Measurements from ENCODE around the gene OTOP1.
"Not testable (repeated sequence)": the region's sequence is repeated elsewhere in the genome, so short reads cannot be mapped to it uniquely, and the experiment has no call there.

Gene OTOP1

DNA sequence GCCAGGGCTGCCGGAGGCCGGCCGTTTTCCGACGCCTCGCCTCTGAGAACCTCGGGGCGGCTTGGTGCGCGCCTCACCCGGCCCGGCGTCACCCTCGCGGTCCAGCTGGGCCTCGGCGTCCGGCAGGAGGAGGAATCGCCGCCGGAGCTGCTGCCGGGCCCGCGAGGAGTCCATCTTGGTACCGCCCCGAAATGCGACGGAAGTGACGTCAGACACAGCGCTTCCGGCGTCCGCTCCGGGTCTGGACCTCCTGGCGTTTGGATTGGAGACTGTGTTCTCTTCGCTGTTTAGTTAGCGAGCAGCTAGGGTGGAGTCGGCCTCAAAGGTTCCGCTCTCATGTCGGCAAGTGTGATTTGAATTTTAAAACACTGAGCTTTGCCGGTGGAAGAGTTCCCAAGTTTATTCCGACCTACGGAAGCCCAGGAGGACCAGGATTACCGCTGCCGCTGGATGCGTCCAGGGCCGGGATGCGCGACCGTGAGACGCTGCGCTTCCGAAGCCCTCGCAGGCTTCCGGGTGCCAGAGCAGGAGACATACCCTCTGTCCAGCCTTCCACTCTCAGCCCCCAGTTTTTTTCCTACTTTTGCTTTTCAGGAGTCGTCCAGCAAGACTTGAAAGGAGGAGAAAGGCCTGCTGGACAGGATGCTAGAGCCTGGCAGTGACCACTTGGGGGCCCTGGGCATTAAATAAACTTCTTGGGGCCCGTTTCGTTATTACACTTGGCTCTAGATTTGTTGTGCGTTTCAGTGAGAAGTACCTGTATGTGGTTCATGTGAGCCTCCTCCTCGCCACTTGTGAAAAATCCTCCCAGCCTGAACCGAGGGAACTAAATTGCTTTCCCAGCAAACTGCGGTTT lies 21.5 kb upstream of the OTOP1 start, which contains the start of gene TMEM128:
TSS of gene TMEM128 (minus strand) at position 195 of the 856 bp plus-strand sequence. CDS start at position 174, 21 bp downstream.
- TF ChIP-seq, protein P1, sequence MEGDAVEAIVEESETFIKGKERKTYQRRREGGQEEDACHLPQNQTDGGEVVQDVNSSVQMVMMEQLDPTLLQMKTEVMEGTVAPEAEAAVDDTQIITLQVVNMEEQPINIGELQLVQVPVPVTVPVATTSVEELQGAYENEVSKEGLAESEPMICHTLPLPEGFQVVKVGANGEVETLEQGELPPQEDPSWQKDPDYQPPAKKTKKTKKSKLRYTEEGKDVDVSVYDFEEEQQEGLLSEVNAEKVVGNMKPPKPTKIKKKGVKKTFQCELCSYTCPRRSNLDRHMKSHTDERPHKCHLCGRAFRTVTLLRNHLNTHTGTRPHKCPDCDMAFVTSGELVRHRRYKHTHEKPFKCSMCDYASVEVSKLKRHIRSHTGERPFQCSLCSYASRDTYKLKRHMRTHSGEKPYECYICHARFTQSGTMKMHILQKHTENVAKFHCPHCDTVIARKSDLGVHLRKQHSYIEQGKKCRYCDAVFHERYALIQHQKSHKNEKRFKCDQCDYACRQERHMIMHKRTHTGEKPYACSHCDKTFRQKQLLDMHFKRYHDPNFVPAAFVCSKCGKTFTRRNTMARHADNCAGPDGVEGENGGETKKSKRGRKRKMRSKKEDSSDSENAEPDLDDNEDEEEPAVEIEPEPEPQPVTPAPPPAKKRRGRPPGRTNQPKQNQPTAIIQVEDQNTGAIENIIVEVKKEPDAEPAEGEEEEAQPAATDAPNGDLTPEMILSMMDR (IDR thresholded peaks at IDR 0.05; ENCODE audit: low read length): 0 out of 2 replicates have a peak, but pooled peaks have one; percentile 7
- TF ChIP-seq EZH2 (optimal IDR thresholded peaks at IDR 0.05; ENCODE audit: low read depth, low read length) (no peak), EZH2phosphoT487 (IDR thresholded peaks at IDR 0.05; ENCODE audit: low read length) (no peak)
- Histone ChIP-seq H2AFZ (ENCODE audit: low read length) (peak within 1 kb of the TSS; percentile 98), H3K4me1 (ENCODE audit: low read length) (0 out of 2 replicates have a peak, but pooled peaks cover 4% of the 10 kb centered on the region), H3K9ac (ENCODE audit: low read length) (peak within 1 kb of the TSS; percentile 79), H3K4me3 (ENCODE audit: low read length) (peak within 1 kb of the TSS; percentile 81), H3K27me3 (replicated peaks; ENCODE audit: insufficient read depth, low read length) (peaks cover 14% of the 10 kb centered on the region), H3K4me2 (ENCODE audit: low read depth, low read length) (peak within 1 kb of the TSS; percentile 97), H3K9me3 (replicated peaks; ENCODE audit: insufficient read depth, low read length) (no peaks in the 10 kb centered on the region), H3K27ac (ENCODE audit: low read length) (peak within 1 kb of the TSS; percentile 75; the same call in 1 of the 2 replicates), H3F3A (ENCODE audit: insufficient read depth, low read length) (no peaks in the 10 kb centered on the region), H3K9me2 (replicated peaks; ENCODE audit: insufficient read depth, low read length) (no peaks in the 10 kb centered on the region), H4K20me1 (ENCODE audit: insufficient read depth, low read length) (no peaks in the 10 kb centered on the region), H3K79me2 (ENCODE audit: low read length) (peaks cover 7% of the 10 kb centered on the region; the same call in 1 of the 2 replicates), H3K36me3 (replicated peaks; ENCODE audit: insufficient read depth, low read length) (no peaks in the 10 kb centered on the region)
- DNase-seq: peak; percentile 95

DNA sequence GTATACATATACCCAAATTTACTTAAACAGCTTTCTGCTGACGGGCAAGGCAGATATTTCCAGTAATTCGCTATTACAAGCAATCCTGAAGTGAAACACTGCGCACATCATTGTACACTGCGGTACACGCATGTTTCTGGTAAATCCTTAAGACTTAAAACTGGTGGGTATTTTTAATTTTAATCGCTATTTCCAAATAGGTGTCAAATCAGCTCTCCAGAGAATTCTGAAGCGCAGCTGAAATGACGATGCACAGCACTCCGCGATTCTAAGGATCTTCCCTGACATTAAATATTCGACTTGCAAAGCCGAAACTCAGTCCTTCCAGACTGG lies 20.9 kb upstream of the OTOP1 start:
- Histone ChIP-seq H3K9me3 (replicated peaks; ENCODE audit: insufficient read depth, low read length) (no peaks in the 10 kb centered on the region), H3K9me2 (replicated peaks; ENCODE audit: insufficient read depth, low read length) (no peaks in the 10 kb centered on the region), H3K79me2 (ENCODE audit: low read length) (peaks cover 7% of the 10 kb centered on the region; the same call in 1 of the 2 replicates), H2AFZ (ENCODE audit: low read length) (peak overlapping the region; percentile 98), H3K27ac (ENCODE audit: low read length) (peak overlapping the region; percentile 75; the same call in 1 of the 2 replicates), H3K4me3 (ENCODE audit: low read length) (peak overlapping the region; percentile 81), H3F3A (ENCODE audit: insufficient read depth, low read length) (no peaks in the 10 kb centered on the region), H3K4me2 (ENCODE audit: low read depth, low read length) (peak overlapping the region; percentile 97), H4K20me1 (ENCODE audit: insufficient read depth, low read length) (no peaks in the 10 kb centered on the region), H3K4me1 (ENCODE audit: low read length) (0 out of 2 replicates have a peak, but pooled peaks cover 4% of the 10 kb centered on the region), H3K9ac (ENCODE audit: low read length) (peak overlapping the region; percentile 79), H3K36me3 (replicated peaks; ENCODE audit: insufficient read depth, low read length) (no peaks in the 10 kb centered on the region), H3K27me3 (replicated peaks; ENCODE audit: insufficient read depth, low read length) (peaks cover 14% of the 10 kb centered on the region)
- peak; percentile 23 for DNase-seq
- TF ChIP-seq EZH2phosphoT487 (IDR thresholded peaks at IDR 0.05; ENCODE audit: low read length) (no peak), EZH2 (optimal IDR thresholded peaks at IDR 0.05; ENCODE audit: low read depth, low read length) (no peak)
- TF ChIP-seq, protein P1 (IDR thresholded peaks at IDR 0.05; ENCODE audit: low read length): no peak

DNA sequence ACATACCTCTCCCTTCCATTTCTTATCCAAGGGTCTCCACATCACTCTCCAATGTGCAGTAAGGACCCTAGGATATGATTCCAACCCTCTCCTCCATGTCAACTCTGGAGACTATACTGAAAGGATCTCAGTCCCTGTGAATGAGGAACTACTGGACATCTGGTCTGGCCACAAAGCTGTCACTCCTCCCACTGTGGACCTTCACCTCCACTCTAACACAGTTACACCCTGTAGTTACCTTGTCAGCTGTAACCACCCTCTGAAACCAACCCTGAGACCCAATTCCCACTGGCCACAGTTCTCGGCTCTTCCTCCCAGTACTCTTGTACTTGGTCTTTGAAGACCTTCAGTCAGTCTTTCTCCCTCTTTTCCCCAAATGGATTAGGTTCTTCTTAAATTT lies 18.4 kb upstream of the OTOP1 start:
- Histone ChIP-seq H3K9me2 (replicated peaks; ENCODE audit: insufficient read depth, low read length) (no peaks in the 10 kb centered on the region), H3K9me3 (replicated peaks; ENCODE audit: insufficient read depth, low read length) (no peaks in the 10 kb centered on the region), H3K4me2 (ENCODE audit: low read depth, low read length) (no peak overlapping the region), H3K4me1 (ENCODE audit: low read length) (0 out of 2 replicates have a peak, but pooled peaks cover 4% of the 10 kb centered on the region), H3K27me3 (replicated peaks; ENCODE audit: insufficient read depth, low read length) (no peaks in the 10 kb centered on the region), H3F3A (ENCODE audit: insufficient read depth, low read length) (no peaks in the 10 kb centered on the region), H3K36me3 (replicated peaks; ENCODE audit: insufficient read depth, low read length) (no peaks in the 10 kb centered on the region), H3K79me2 (ENCODE audit: low read length) (peaks cover 7% of the 10 kb centered on the region; the same call in 1 of the 2 replicates), H3K27ac (ENCODE audit: low read length) (no peak overlapping the region), H3K4me3 (ENCODE audit: low read length) (no peak overlapping the region), H2AFZ (ENCODE audit: low read length) (no peak overlapping the region), H4K20me1 (ENCODE audit: insufficient read depth, low read length) (no peaks in the 10 kb centered on the region), H3K9ac (ENCODE audit: low read length) (no peak overlapping the region)
- TF ChIP-seq EZH2 (optimal IDR thresholded peaks at IDR 0.05; ENCODE audit: low read depth, low read length) (no peak), EZH2phosphoT487 (IDR thresholded peaks at IDR 0.05; ENCODE audit: low read length) (no peak)
- TF ChIP-seq, protein P1 (IDR thresholded peaks at IDR 0.05; ENCODE audit: low read length): no peak
- no peak for DNase-seq

DNA sequence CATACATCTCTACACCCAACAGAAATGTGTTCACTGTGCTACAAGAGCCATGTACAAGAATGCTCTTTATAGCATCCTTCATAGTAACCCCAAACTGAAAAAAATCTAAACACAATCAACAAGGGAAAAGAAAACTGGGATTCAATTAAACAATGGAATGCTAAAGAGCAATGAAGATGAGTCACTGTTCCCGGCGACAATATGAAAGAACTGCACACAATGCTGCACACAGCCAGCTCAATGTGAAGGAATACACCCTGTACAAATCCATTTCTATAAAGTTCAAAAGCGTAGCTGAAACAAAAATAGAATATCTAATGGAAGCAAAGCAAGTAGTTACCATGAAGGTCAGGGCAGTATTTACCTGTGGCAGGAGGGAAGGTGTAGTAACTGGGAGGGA lies 12.8 kb upstream of the OTOP1 start:
- not testable (repeated sequence) for H3K79me2 ChIP-seq (ENCODE audit: low read length); H3F3A ChIP-seq (ENCODE audit: insufficient read depth, low read length); H4K20me1 ChIP-seq (ENCODE audit: insufficient read depth, low read length); H3K27ac ChIP-seq (ENCODE audit: low read length); H3K9me3 ChIP-seq (replicated peaks; ENCODE audit: insufficient read depth, low read length); H3K27me3 ChIP-seq (replicated peaks; ENCODE audit: insufficient read depth, low read length); H2AFZ ChIP-seq (ENCODE audit: low read length); H3K4me1 ChIP-seq (ENCODE audit: low read length); H3K9ac ChIP-seq (ENCODE audit: low read length); H3K4me3 ChIP-seq (ENCODE audit: low read length); H3K36me3 ChIP-seq (replicated peaks; ENCODE audit: insufficient read depth, low read length); H3K9me2 ChIP-seq (replicated peaks; ENCODE audit: insufficient read depth, low read length); H3K4me2 ChIP-seq (ENCODE audit: low read depth, low read length); DNase-seq

Data from MM.1S (cell line).